HG03097 (cell line): ENCODE data around the gene ETV6.
"Not testable (repeated sequence)": the region's sequence is repeated elsewhere in the genome, so short reads cannot be mapped to it uniquely, and the experiment has no call there.

Experiments
- ATAC-seq: cut with Tn5 transposase; IDR thresholded peaks from one replicate; pipeline ENCODE4 v1.9.1; 2021; ENCODE audit not compliant: unreplicated experiment, low FRiP score

ETV6 gene

DNA sequence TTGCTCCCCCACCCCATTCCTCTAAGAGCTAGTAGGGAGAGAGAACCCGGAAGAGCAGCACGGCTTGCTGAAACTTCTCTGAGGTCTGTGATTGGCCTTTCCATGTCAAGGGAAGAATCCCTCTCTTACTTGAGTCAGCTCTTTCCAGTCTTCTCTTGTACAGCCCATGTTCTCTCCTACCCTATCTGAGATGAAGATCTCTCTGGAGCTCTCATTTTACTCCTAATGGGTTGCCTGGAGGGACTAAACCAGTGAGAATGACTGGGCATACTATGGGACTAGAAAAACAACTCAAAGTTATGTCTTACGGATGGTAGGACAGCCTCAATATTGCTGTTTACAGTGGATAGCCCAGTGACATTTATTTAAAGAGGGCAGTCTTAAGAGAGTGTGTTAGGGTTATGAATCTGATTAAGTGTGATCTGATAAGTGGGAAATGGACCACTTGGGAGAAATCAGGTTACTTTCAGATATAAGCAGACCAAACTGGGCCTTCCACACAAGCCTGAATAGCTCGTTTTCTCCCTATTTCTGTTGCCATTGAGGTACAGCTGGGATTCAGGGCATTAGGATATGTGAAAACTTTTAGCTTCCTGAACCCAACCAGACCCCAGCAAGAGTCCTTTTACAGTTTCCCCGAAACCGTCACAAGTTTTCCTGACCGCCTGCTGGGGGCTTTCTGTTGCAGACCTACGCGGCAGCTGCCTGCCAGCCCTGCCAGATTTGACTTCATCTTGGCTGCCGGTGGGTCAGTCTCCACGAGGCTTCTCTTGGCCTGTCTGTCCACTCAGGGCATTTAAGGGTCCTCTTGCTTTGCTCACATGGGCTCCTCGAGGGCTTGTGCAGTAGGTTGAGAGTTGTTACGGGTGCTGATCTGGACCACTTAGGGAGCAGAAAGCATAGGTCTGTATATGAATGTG lies 16.9 kb downstream of the ETV6 start:
- no peak for ATAC-seq

DNA sequence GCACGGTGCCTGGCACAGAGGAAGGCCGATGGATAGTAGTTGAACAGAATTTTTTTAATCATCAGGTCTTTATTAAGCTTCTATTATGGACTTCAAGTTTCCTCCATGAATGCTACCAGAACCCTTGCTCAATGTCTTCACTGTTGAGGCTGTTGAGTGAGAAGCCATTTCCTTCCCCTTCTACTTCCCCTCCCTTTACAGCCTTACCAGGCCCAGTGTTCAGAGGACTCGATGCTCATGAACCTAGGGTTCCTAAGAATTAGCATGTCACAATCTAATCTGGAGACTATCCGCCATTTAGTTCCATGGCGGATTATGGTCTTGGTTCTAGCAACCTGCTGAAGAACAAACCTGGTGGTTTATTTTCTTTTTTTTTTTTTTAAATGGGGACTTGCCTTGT lies 17.7 kb downstream of the ETV6 start:
- ATAC-seq = no peak

DNA sequence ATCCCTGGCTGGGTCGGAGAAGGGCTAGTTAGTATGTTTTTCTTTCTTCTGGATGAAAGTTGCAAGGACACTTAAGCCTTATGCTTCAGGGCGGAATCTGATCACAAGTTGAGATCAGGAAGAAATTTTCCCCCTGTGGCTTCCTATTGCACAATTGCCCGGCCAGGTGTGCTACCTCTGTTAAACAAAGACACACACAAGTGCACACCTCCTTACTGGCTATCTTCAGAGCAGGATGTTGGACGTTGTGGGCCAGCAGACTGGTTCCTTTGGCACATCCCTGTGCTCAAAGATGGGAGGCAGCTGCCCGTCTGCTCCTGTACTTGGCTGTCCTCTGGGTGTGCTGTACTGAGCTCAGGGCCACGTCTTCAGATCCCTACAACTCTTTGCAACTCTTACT lies 19.1 kb downstream of the ETV6 start:
- ATAC-seq = no peak

DNA sequence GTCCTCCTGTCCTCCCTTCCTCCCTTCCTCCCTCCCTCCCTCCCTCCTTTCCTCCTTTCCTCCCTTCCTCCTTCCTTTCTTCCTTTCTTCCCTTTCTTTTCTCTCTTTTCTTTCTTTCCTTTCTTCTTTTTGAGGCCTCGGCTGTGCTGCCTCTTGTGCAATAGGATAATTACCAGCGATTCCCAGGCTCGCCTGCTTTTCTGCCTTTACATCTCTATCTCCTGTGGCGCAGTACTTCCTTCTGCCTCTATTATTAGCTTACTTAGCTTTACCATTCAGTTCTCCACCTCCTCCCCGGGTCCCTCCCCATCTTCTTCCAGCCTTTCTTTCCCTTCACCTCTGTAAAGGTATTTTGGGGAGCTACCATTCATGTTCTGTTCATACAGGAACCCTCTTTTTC lies 19.9 kb downstream of the ETV6 start:
- no peak for ATAC-seq

DNA sequence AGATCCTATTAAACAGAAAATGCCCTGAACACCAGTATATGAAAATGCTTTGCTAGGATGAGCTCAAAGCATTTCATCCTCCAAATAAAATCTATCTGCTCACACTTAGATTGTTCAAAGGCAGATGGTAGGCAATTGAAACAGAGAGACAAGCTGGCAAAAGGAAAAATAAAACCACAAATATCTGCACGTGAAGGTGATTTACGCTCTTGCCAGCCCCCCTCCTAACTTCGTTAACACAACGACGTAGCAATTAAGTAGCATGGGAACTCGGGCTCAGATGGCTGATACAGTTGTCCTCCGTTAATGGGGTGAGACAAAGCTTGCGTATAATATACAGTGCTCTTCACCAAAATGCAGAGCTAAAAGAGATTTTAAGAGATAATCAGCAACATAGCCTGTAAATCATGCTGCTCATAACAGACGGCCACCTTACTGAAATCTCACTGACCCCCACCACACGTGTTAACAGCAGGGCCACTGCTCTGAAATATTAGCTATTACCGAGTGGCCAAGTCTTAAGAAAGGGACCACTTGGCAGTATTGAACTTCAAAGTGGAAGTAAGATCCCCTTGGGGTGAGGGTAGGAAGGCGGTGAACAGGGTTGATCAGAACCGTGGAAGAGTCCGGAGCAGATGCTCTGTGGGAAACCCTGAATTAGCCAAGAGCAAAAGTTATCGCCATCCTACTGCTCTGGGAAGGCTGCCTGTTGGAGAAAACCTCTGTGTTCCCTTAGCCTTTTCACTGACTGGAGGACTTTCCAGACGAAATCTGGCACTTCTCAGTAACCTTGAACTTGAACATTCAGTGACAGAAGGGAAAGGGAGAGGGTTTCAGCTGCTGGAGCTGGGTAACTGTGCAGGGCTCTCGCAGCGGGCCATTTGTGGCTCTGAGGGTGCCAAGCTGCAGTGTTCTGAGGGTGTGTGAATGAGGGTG lies 23.1 kb downstream of the ETV6 start:
- ATAC-seq = no peak

DNA sequence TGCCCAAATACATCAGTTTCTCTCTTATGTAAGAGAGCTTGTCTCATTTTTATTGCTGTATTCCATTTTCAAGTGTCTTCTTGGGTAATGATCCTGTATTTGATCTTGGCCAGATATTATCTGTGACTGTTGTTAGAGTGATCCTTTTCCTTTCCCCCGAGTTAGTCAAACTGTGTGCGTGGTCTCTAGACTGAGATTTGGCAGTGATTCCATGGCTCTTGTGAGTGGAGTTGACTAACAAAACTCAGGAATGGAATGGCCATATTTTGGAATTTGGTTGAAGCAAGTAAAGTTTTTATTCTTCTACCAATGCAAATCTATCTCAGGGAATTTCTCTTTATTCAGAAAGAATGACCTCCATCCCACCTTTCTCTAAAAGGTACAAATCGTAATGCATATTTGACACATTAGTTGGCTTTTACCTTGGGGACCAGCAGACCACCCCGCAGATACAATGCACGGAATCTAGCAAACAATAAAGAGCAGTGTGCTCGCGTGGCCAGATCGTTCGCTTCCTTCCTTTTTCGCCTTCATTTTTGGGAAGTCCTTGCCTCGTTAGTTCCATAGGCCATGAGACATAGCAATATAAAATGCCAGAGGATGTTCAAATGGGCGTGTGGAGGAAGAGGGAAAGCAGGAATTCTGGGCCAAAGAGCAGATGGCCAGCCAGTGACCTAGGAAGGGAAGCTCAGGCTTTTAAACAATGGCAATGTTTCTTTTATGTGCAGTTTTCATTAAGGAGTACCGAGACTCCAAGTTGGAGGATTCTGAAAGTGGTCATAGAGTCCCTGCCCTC lies 24.4 kb downstream of the ETV6 start:
- no peak for ATAC-seq

DNA sequence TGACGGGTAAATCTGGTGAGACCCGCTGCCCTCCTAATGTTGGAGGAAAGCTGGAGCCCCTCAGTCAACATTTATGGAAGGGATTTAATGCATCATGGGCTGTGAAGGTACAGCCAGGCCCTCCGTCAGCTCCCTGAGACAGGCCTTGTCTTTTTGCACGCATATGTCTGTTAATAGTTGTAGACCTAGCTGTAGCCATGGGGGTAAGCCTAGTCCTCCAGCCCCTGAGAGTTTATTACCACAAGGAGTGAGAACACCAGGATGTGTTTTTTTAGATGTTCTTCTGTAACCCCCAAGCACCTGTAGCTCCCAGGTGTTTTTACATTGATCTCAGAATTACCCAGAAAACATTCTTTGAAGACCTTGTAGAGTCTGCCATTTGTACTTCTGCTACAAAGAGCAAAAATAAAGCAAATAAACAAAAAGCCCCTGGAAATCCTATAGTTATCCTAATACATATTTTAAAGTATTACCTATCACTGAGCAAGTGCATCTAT lies 25.5 kb downstream of the ETV6 start:
- ATAC-seq = no peak

DNA sequence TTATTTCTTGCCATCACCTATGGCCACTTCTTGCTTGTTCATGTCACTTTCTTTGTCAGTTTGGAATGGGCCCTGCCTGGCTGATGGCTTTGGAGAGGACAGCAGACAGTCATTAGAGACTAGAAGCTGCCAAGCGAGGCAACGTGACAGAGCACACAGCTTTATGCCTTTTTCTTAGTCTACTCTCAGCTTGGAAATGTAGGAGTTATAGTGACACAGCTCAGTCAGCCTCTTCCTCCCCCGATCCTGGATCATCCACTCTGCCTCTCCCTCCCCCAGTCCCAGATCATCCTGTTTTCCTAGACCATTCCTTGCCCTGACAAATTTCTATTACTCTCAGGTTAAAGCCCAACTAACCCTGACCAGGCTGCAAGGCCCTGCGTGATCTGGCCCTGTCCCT lies 26.6 kb downstream of the ETV6 start:
- no peak for ATAC-seq

DNA sequence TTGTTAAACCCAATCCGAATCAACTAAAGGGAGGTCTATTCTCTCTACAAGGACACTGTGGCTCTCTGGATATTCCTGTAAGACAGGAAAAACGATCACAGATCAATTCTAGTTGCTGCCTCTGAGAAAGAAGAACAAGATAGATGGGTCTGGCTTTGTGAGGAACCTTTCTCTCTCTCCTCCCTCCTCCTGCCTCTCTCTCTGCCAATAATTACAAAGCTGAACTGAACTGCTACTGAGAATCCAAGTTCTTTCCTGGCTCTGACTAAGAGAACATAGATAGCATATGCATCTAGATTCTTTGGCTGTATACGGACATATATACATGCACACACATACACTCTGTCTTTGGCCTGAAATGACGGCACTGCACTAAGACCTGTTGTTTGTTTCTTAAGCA lies 27.6 kb downstream of the ETV6 start:
- no peak for ATAC-seq

DNA sequence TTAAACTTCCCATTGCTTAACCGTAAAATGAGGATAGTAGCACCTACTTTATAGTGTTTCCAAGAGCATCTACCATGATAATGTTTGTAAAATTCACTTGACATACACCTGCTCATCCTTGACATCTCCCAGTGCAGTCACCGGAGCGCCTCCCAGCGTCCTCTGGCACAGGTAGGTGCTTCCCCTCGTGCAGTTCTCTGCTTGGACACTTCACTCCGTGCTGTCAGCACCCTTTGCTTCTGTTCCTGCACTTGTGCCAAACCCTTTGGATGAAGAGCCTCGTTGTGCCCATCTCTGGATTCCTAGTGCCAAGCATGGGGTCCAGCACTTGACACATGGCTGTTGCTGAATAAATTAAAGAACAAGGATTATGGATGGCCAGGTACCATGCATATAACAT lies 28.3 kb downstream of the ETV6 start:
- no peak for ATAC-seq

DNA sequence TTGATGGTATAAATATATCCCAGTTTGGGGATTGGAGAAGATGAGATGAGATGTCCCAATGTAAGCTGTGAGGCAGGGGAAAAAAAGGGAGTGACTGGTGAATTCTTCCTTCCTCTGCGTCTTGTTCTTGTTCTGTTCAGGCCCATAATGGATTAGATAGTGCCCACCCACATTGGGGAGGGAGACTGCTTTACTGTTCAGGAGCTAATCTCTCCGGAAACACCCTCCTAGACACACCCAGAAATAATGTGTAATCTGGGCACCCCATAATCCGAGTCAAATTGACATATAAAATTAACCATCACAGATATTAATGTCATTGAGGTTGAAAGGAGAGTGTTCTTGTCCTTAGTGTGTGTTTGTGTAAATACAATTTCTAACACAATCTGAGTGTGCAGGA lies 29.3 kb downstream of the ETV6 start:
- ATAC-seq = no peak

DNA sequence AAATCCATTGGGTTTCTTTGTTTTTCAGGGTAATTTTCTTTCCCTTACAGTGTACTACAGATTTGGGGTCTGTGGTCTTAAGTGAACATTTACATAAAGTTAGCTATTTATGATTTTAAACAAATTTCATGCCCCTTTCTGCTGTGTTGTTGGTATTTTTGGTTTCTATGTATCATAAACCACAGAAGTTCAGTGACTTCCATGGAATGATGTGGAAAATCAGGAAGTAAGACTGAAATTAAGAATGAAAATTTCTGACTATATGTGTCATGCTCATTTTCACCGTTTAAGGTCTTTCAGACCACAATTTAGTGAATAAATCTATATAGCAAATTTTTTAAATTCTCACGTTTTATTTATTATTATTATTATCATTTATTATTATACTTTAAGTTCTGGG lies 31.7 kb downstream of the ETV6 start:
- ATAC-seq = no peak

DNA sequence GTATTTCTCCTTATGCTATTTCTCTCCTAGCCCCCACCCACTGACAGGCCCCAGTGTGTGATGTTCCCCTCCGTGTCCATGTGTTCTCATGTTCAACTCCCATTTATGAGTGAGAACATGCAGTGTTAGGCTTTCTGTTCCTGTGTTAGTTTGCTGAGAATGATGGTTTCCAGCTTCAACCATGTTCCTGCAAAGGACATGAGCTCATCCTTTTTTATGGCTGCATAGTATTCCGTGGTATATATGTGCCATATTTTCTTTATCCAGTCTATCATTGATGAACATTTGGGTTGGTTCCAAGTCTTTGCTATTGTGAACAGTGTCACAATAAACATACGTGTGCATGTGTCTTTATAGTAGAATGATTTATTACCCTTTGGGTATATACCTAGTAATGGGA lies 32.2 kb downstream of the ETV6 start:
- not testable (repeated sequence) for ATAC-seq

DNA sequence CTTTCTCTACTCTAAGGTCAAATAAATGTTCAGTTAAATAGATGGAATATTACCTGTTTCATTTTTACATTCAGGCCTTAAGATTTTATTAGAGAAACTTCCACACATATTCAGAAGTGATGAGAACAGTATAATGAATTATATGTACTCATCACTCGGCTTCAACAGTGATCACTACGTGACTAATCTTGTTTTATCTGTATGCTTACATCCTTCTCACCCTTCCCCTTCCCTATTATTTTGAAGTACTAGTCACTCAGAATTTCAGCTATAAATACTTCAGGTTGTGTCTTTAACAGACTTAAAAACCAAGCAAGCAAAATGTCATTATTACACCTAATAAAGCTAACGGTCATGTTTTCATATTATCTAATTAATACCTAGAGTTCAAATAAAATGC lies 34.9 kb downstream of the ETV6 start:
- no peak for ATAC-seq

DNA sequence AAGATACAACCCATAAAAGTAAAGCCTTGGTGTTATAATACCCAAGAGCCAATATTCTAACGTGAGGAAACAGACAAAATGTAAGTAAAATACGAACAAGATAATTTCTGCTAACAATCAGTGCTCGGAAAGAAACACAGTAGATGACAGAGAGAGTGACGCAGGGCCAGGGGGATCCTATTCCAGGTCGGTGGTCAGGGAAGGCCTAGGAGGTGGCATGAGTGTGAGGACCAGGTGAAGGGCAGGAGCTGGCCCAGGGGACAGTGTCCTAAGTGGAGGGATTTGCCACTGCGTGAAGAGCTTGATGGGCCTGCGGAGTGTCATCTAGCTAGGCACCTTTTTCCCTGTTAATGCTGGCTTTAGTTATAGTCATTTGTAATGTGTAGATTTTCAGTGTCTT lies 35.3 kb downstream of the ETV6 start:
- ATAC-seq = no peak

DNA sequence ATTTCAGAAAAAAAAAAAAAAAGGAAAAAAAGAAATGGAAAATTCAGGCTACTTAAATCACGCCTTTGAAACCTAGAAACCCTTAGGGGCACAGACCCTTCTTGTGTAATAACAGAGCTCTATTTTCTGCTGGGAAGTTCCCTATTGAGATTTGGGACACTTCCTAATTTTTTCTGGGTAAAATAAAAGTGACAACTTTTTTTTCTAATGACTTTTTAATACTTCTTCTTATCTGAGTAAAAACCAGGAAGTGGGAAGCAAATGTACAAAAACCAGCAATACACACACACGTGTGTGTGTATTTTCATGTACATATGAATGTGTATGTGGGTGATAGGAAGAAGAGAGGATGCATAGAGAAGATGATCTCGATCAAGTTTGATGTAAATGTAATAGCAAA lies 35.8 kb downstream of the ETV6 start:
- no peak for ATAC-seq

DNA sequence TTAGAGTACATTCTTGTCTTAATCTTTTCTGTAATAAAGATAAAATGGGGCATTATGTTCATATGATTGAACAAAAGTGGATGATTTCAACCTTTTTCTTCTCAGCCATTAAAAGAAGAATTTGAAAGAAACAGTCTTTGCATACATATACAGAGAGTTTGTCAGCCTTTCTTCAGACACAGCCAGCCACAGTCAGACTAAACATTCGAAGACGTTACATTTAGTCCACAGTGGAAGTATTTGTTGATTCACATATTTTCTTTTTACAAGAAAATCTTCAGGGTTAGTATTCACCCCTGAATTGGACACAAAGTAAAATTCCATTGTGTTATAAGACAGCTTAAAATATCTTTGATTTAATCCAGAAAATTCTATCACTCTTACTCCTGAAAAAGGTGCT lies 36.2 kb downstream of the ETV6 start:
- no peak for ATAC-seq

DNA sequence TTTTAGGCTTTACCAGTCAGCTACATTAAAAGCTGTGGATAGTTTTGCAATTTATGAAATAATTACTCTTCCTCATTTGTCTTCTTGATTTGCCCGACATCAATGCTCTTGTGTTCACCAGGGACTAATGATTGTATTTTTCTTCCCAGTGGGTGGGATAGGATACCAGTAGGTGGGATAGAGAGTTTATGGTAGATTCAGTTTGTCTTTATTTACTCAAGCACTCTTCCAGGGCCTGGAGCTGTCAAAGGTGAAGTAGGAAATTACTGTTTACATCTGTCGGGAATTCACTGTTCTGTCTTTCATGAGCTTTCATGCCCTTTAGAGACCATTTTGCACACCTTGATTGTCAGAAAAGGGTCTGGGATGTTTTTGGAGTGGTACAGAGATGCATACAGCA lies 36.6 kb downstream of the ETV6 start:
- ATAC-seq = no peak

DNA sequence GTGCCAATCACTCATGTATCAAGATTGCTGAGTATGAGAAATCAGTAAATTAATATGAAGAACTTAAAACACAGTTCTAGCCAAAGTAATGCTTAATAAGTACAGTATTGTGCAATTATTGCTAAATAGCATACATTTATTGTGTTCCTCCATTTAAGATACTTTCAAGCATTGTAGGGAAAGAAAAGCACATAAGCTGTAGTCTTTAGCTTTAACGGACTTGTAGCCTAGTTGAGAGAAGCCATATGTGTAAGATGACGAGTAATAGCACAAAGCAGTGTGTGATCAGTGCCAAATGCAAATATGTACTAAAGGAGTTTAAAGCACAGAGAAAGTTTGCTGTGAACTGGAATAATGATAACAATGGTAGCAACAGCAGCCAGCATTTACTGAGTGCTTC lies 38.1 kb downstream of the ETV6 start:
- ATAC-seq = no peak

DNA sequence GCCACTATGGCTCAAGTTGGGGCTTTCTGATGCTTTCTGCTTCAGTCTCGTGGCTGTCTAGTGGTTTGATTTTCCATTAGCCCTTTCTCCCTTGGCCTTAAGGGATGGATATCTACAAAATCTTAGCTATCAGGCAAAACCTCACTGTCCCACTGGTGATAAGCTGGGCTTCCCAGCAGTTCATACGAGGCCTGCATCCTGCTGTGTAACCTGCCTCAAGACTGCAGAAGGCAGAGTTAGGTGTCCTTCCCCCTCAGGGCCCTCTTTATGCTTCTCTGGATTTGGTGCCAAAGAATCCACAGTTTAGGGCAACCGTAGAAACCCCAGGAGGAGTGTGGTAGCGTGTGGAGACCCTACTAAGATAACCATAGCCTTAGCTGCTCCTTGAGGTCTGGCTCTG lies 38.9 kb downstream of the ETV6 start:
- no peak for ATAC-seq

DNA sequence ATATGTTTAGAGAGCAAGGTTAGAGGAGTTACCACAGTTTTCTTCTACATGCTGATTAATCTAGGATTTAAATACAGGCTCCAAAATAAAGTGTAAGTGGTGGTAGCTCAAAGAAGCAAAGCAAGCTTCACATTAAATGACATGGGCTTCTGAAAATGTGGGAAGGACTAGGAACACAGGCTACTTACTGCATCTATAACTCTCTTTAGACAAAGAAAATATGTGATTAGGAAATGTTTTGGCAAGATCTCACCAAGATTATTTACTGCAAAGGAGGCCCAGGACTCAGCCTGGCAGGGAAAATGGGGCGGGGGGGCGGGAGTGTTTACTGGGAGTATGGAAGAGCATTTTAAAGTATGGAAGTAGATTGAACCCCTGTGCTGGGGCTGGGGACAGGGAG lies 39.4 kb downstream of the ETV6 start:
- ATAC-seq = no peak
